MCF 10A (cell line): ENCODE data around the gene PTH2. TPM values are rescaled to one million over a fixed set of nuclear protein-coding genes. Genes with fewer than 3 reads are reported as not detected.

Source experiments
- BruUV-seq: library from RNA; stranded (reverse); fragments of 400-500 nt; replicated peaks from 2 replicates; lab custom pipeline; 2021; lab: Mats Ljungman, UMichigan
- CTCF ChIA-PET: fragments of 300-600 bp; sonication (Branson Sonifier 250); formaldehyde crosslinking; extraction: SDS; loops from one replicate; lab custom pipeline; 2021; ENCODE audit warnings: antibody characterized with exemption, inconsistent platforms; lab: Yijun Ruan, JAX
- POLR2A ChIA-PET: fragments of 300-600, 350-650 bp; sonication (Branson Sonifier 250); formaldehyde crosslinking; extraction: SDS; loops from one replicate; lab custom pipeline; 2020; ENCODE audit warnings: antibody characterized with exemption, inconsistent platforms; lab: Yijun Ruan, JAX
- DNase-seq: peaks from one replicate; pipeline ENCODE4 v3.0.0-alpha.2; 2018; ENCODE audit not compliant: unreplicated experiment
- H3K27ac Mint-ChIP-seq: one replicate; pipeline ENCODE4 v1.8.0; 2022; ENCODE audit warnings: mild to moderate bottlenecking, low read depth, mixed read lengths; ENCODE audit not compliant: unreplicated experiment
- H3K27me3 Mint-ChIP-seq: one replicate; pipeline ENCODE4 v1.8.0; 2022; ENCODE audit warnings: mixed read lengths; ENCODE audit not compliant: insufficient read depth, unreplicated experiment
- H3K36me3 Mint-ChIP-seq: one replicate; pipeline ENCODE4 v1.8.0; 2022; ENCODE audit warnings: mild to moderate bottlenecking, moderate library complexity, mixed read lengths; ENCODE audit not compliant: insufficient read depth, unreplicated experiment
- H3K4me1 Mint-ChIP-seq: one replicate; pipeline ENCODE4 v1.8.0; 2022; ENCODE audit warnings: mixed read lengths; ENCODE audit not compliant: insufficient read depth, unreplicated experiment
- H3K4me3 Mint-ChIP-seq: one replicate; pipeline ENCODE4 v1.8.0; 2022; ENCODE audit warnings: mild to moderate bottlenecking, moderate library complexity, mixed read lengths; ENCODE audit not compliant: unreplicated experiment
- H3K9me3 Mint-ChIP-seq: one replicate; pipeline ENCODE4 v1.8.0; 2022; ENCODE audit warnings: mixed read lengths; ENCODE audit not compliant: unreplicated experiment
- CTCF ChIP-seq: fragments of 200-600 bp; IDR thresholded peaks from one replicate; pipeline ENCODE4 v1.8.0; 2022; ENCODE audit warnings: antibody characterized with exemption, mild to moderate bottlenecking; ENCODE audit not compliant: unreplicated experiment
- intact Hi-C: fragments of 100-400 bp; cut with micrococcal nuclease; formaldehyde crosslinking; loops from 2 replicates; pipeline ENCODE4 v1.14.1; 2022
- total RNA-seq: library from RNA; stranded (reverse); gene quantifications from 2 replicates; pipeline ENCODE4 v1.2.3, GENCODE V29; 2022

The PTH2 gene
- total RNA-seq, 1 experiment from 2014 or later: not detected

- CTCF ChIA-PET: interaction anchor here (0.6 to 2.3 kb wide), 21 partner anchors 13 to 348 kb away, joined by 3 to 30 read pairs (median 4); no protein-coding TSS in a partner anchor
Observed at GRCh38 chr19:49443366-49444099, 20.3 kb upstream of the PTH2 start.

GRCh38 chr19:49442771-49443365 lies 19.6 kb upstream of the PTH2 start:
- intact Hi-C loops: loop anchor here (1.0 kb wide), 4 partner anchors 51 to 217 kb away; partner anchors contain the start of gene DKKL1
- H3K9me3 Mint-ChIP-seq: no peaks in the 10 kb centered on the region
- H3K4me3 Mint-ChIP-seq: peak overlapping the region; percentile 75
- peaks cover 10% of the 10 kb centered on the region for H3K36me3 Mint-ChIP-seq
- H3K27me3 Mint-ChIP-seq: peaks cover 51% of the 10 kb centered on the region
- peaks cover 28% of the 10 kb centered on the region for H3K4me1 Mint-ChIP-seq
- no TSS peak for BruUV-seq
- H3K27ac Mint-ChIP-seq: no peak overlapping the region
- DNase-seq: peak; percentile 93
- no peak for TF ChIP-seq CTCF
- POLR2A ChIA-PET: interaction anchor here (1.0 to 1.9 kb wide), 2 partner anchors 9 to 13 kb away, joined by 3 to 6 read pairs; partner anchors contain the start of gene PIH1D1
- CTCF ChIA-PET: interaction anchor here (0.5 to 2.3 kb wide), 12 partner anchors 16 to 266 kb away, joined by 3 to 30 read pairs (median 3); no protein-coding TSS in a partner anchor

More at GRCh38 chr19:49443366-49444099, 20.3 kb upstream of the PTH2 start:
- H3K36me3 Mint-ChIP-seq: peaks cover 16% of the 10 kb centered on the region
- H3K4me1 Mint-ChIP-seq: peaks cover 28% of the 10 kb centered on the region
- POLR2A ChIA-PET: interaction anchor here (0.6 to 1.9 kb wide), 5 partner anchors 8 to 388 kb away, joined by 3 to 6 read pairs (median 3); partner anchors contain the start of genes ALDH16A1 and PIH1D1
- peak overlapping the region; percentile 75 for H3K4me3 Mint-ChIP-seq
- BruUV-seq: no TSS peak
- peak; percentile 96 for DNase-seq
- H3K27me3 Mint-ChIP-seq: peaks cover 45% of the 10 kb centered on the region
- H3K9me3 Mint-ChIP-seq: no peaks in the 10 kb centered on the region
- peak; percentile 63 for TF ChIP-seq CTCF
- peak overlapping the region; percentile 85 for H3K27ac Mint-ChIP-seq
- intact Hi-C loops: loop anchor here (1.0 kb wide), 4 partner anchors 51 to 217 kb away; partner anchors contain the start of gene DKKL1

- DNase-seq: peak; percentile 27
- peak overlapping the region; percentile 75 for H3K4me3 Mint-ChIP-seq
- intact Hi-C loops: no loop called here
- TF ChIP-seq CTCF: no peak
- peaks cover 56% of the 10 kb centered on the region for H3K27me3 Mint-ChIP-seq
- H3K36me3 Mint-ChIP-seq: peaks cover 9% of the 10 kb centered on the region
- no TSS peak for BruUV-seq
- ChIA-PET POLR2A (interaction anchor here (0.6 to 1.9 kb wide), 3 partner anchors 8 to 13 kb away, joined by 3 to 6 read pairs (median 3); partner anchors contain the start of gene PIH1D1), CTCF (interaction anchor here (0.5 to 2.3 kb wide), 10 partner anchors 8 to 266 kb away, joined by 3 to 30 read pairs (median 3); no protein-coding TSS in a partner anchor)
- H3K27ac Mint-ChIP-seq: no peak overlapping the region
- no peaks in the 10 kb centered on the region for H3K9me3 Mint-ChIP-seq
- H3K4me1 Mint-ChIP-seq: peaks cover 28% of the 10 kb centered on the region
Observed at GRCh38 chr19:49442354-49442753, 19.1 kb upstream of the PTH2 start.
